Stimulated activated CD4-positive, alpha-beta T cell treated with anti-CD3 and anti-CD28 coated beads, Interleukin-4, amount 100 ng/mL, for 24 hours (primary cell): ENCODE results near the gene TRIM29.
A peak's percentile ranks its signal among the peaks of the same experiment; 100 is the strongest.
"Not testable (repeated sequence)": the region's sequence is repeated elsewhere in the genome, so short reads cannot be mapped to it uniquely, and the experiment has no call there.

Source experiments
- DNase-seq: peaks from one replicate; pipeline ENCODE4 v3.0.0-alpha.2; 2020

Gene TRIM29

GRCh38 chr11:120172054-120172911 lies 34.4 kb upstream of the TRIM29 start:
- peak; percentile 46 for DNase-seq

GRCh38 chr11:120170741-120171261 lies 32.9 kb upstream of the TRIM29 start:
- no peak for DNase-seq

- DNase-seq: no peak
These were observed 32.2 kb upstream of the TRIM29 start for GRCh38 chr11:120169981-120170698.

- DNase-seq: peak; percentile 56
These were observed 31.2 kb upstream of the TRIM29 start for GRCh38 chr11:120168960-120169681.

GRCh38 chr11:120168108-120168959 lies 30.4 kb upstream of the TRIM29 start:
- DNase-seq: no peak

GRCh38 chr11:120167659-120168058 lies 29.7 kb upstream of the TRIM29 start:
- DNase-seq: no peak

GRCh38 chr11:120160436-120160835 lies 22.5 kb upstream of the TRIM29 start:
- DNase-seq: no peak

GRCh38 chr11:120153221-120153620 lies 15.3 kb upstream of the TRIM29 start:
- no peak for DNase-seq

- DNase-seq: no peak
These were observed 13.6 kb upstream of the TRIM29 start for GRCh38 chr11:120151536-120151935.

GRCh38 chr11:120149246-120149645 lies 11.3 kb upstream of the TRIM29 start:
- no peak for DNase-seq

GRCh38 chr11:120147950-120148270 lies 10.0 kb upstream of the TRIM29 start:
- DNase-seq: no peak

GRCh38 chr11:120147094-120147949 lies 9.4 kb upstream of the TRIM29 start:
- DNase-seq: no peak

- no peak for DNase-seq
These were observed 8.6 kb upstream of the TRIM29 start for GRCh38 chr11:120146413-120147093.

GRCh38 chr11:120144501-120144900 lies 6.6 kb upstream of the TRIM29 start:
- no peak for DNase-seq

- not testable (repeated sequence) for DNase-seq
These were observed 5.6 kb upstream of the TRIM29 start for GRCh38 chr11:120143472-120143871.

GRCh38 chr11:120142441-120143100 lies 4.7 kb upstream of the TRIM29 start:
- no peak for DNase-seq

GRCh38 chr11:120141768-120142423 lies 4.0 kb upstream of the TRIM29 start:
- DNase-seq: no peak

- peak; percentile 2 for DNase-seq
These were observed 3.3 kb upstream of the TRIM29 start for GRCh38 chr11:120141113-120141767.
